Adrenal gland (tissue), 5 donors: ENCODE results near the gene ASTN1.

ENCODE experiments used
- CTCF ChIP-seq, 6 experiments: fragments of 450-650 bp in 4 of 6; fragments of 200-600 bp in 2 of 6; sonication (generic) in 1 of 6; IDR thresholded peaks; 1 replicate in 5 of 6; 2 replicates in 1 of 6; pipeline versions ENCODE4 v1.5.1 to v1.8.0; 2016 to 2021; ENCODE audit warnings: antibody characterized with exemption in 6 of 6, mild to moderate bottlenecking in 2 of 6, moderate library complexity in 1 of 6
- POLR2A ChIP-seq, 2 donors: fragments of 450-650 bp; IDR thresholded peaks; one replicate each; pipeline ENCODE4 v1.6.1; 2017; ENCODE audit warnings: antibody characterized with exemption in 2 of 2, mild to moderate bottlenecking in 2 of 2, moderate library complexity in 1 of 2
- donor health status: DM: no; HTN: no; CAD: no.

- TF ChIP-seq CTCF (IDR thresholded peaks at IDR 0.05) (peak; percentile 79 to 88 (median 85)), POLR2A (IDR thresholded peaks at IDR 0.05) (no peak)
Measured at GRCh38 chr1:177181631-177182291, 17.2 kb upstream of the ASTN1 start.
